HCT116 (cell line): ENCODE measurements around the gene ARMC10. TPM values are rescaled to one million over a fixed set of nuclear protein-coding genes. Genes with fewer than 3 reads are reported as not detected.

ENCODE experiments used
- ATAC-seq: fragments of 200-7000 bp; cut with Tn5 transposase; 2 replicates; pipeline ENCODE4 v1.9.1; 2020; ENCODE audit warnings: mild to moderate bottlenecking, moderate library complexity
- BruUV-seq: library from RNA; stranded (reverse); fragments of 400-500 nt; replicated peaks from 2 replicates; lab custom pipeline; 2021; lab: Mats Ljungman, UMichigan
- CTCF ChIA-PET: fragments of 300-600 bp; sonication (Branson Sonifier 250); formaldehyde crosslinking; loops from one replicate; lab custom pipeline; 2021; ENCODE audit warnings: antibody characterized with exemption; lab: Charles Lee
- POLR2A ChIA-PET: fragments of 300-600, 350-600 bp; sonication (Branson Sonifier 250); formaldehyde crosslinking; loops from one replicate; lab custom pipeline; 2021; ENCODE audit warnings: antibody characterized with exemption; lab: Charles Lee
- RAD21 ChIA-PET, 2 experiments: fragments of 300-600 bp; sonication (Branson Sonifier 250); formaldehyde crosslinking; loops; one replicate each; lab custom pipeline; 2023; ENCODE audit warnings: low total read pairs in 2 of 2; ENCODE audit not compliant: uncharacterized antibody in 2 of 2, unreplicated experiment in 2 of 2, low non-redundant PET in 1 of 2; lab: Charles Lee
- DNase-seq: peaks from one replicate; pipeline ENCODE4 v3.0.0-alpha.2; 2010; ENCODE audit warnings: low read depth, low spot score
- H2AFZ ChIP-seq: fragments of 200-600 bp; shearing (Covaris generic), sonication (generic); 2 replicates; pipeline ENCODE4 v1.6.1; 2017; ENCODE audit warnings: low read depth, mixed run types, mixed read lengths, antibody characterized with exemption, low read length; ENCODE audit not compliant: poor library complexity, severe bottlenecking
- H3K27ac ChIP-seq: 2 replicates; pipeline ENCODE4 v1.5.1; 2012; ENCODE audit warnings: low read depth, low read length
- H3K27me3 ChIP-seq: fragments of 200-600 bp; sonication (generic); 2 replicates; pipeline ENCODE4 v1.6.1; 2016; ENCODE audit warnings: mixed run types, low read length, mixed read lengths; ENCODE audit not compliant: insufficient read depth
- H3K36me3 ChIP-seq, 2 experiments: fragments of 200-500 bp in 1 of 2; fragments of 200-600 bp in 1 of 2; sonication (Bioruptor generic) in 1 of 2; sonication (generic) in 1 of 2; 2 replicates each; pipeline versions ENCODE4 v1.5.1 to v1.6.1; 2014 to 2016; ENCODE audit warnings: low read length in 2 of 2, inconsistent platforms in 1 of 2, mixed read lengths in 1 of 2, mixed run types in 1 of 2; ENCODE audit not compliant: insufficient read depth in 2 of 2, control insufficient read depth in 1 of 2
- H3K4me1 ChIP-seq, 2 experiments: fragments of 200-600 bp in 1 of 2; sonication (generic) in 1 of 2; 2 replicates each; pipeline versions ENCODE4 v1.5.1 to v1.6.1; 2012 to 2017; ENCODE audit warnings: low read length in 2 of 2, inconsistent platforms in 1 of 2, mild to moderate bottlenecking in 1 of 2, mixed read lengths in 1 of 2, mixed run types in 1 of 2, moderate library complexity in 1 of 2; ENCODE audit not compliant: insufficient read depth in 2 of 2, control insufficient read depth in 1 of 2
- H3K4me2 ChIP-seq: fragments of 200-600 bp; sonication (generic); 2 replicates; pipeline ENCODE4 v1.6.1; 2017; ENCODE audit warnings: mixed run types, low read length, mixed read lengths
- H3K4me3 ChIP-seq, 2 experiments: fragments of 200-600 bp in 1 of 2; sonication (generic) in 1 of 2; replicated peaks in 1 of 2; 2 replicates each; pipeline ENCODE4 v1.5.1; 2011 to 2016; ENCODE audit warnings: low read length in 2 of 2, control low read depth in 1 of 2, low read depth in 1 of 2, mild to moderate bottlenecking in 1 of 2, mixed read lengths in 1 of 2, mixed run types in 1 of 2
- H3K79me2 ChIP-seq: fragments of 200-600 bp; sonication (generic); 2 replicates; pipeline ENCODE4 v1.6.1; 2017; ENCODE audit warnings: mild to moderate bottlenecking, mixed run types, low read length, moderate library complexity, mixed read lengths; ENCODE audit not compliant: insufficient read depth
- H3K9ac ChIP-seq: fragments of 200-600 bp; sonication (generic); 2 replicates; pipeline ENCODE4 v1.6.1; 2016; ENCODE audit warnings: low read length, mixed read lengths
- H3K9me2 ChIP-seq: fragments of 200-600 bp; sonication (generic), shearing (Covaris generic); 2 replicates; pipeline ENCODE4 v1.6.1; 2017; ENCODE audit warnings: mixed run types, mild to moderate bottlenecking, moderate library complexity; ENCODE audit not compliant: insufficient read depth
- H3K9me3 ChIP-seq, 2 experiments: fragments of 200-500 bp in 1 of 2; fragments of 200-600 bp in 1 of 2; sonication (Bioruptor generic) in 1 of 2; sonication (generic) in 1 of 2; 2 replicates each; pipeline ENCODE4 v1.6.1; 2014 to 2017; ENCODE audit warnings: low read length in 2 of 2, mixed read lengths in 2 of 2, inconsistent platforms in 1 of 2, low read depth in 1 of 2, mild to moderate bottlenecking in 1 of 2, mixed run types in 1 of 2, moderate library complexity in 1 of 2; ENCODE audit not compliant: control insufficient read depth in 1 of 2, insufficient read depth in 1 of 2
- H4K20me1 ChIP-seq: fragments of 200-600 bp; sonication (generic), shearing (Covaris generic); 2 replicates; pipeline ENCODE4 v1.6.1; 2017; ENCODE audit warnings: mixed run types, mild to moderate bottlenecking, moderate library complexity; ENCODE audit not compliant: insufficient read depth
- ATF3 ChIP-seq: IDR thresholded peaks from 2 replicates; pipeline ENCODE4 v1.6.1; 2012
- ELF1 ChIP-seq: IDR thresholded peaks from 2 replicates; pipeline ENCODE4 v1.6.1; 2012; ENCODE audit warnings: low read depth, borderline replicate concordance
- EZH2 ChIP-seq: fragments of 200-600 bp; sonication (generic); IDR thresholded peaks from 2 replicates; pipeline ENCODE4 v1.6.1; 2017; ENCODE audit warnings: antibody characterized with exemption, mixed run types
- EZH2phosphoT487 ChIP-seq: fragments of 200-600 bp; IDR thresholded peaks from 2 replicates; pipeline ENCODE4 v1.6.1; 2018; ENCODE audit warnings: antibody characterized with exemption, borderline replicate concordance
- FOSL1 ChIP-seq: IDR thresholded peaks from 2 replicates; pipeline ENCODE4 v1.6.1; 2012; ENCODE audit warnings: low read depth
- RAD21 ChIP-seq: IDR thresholded peaks from 2 replicates; pipeline ENCODE4 v1.6.1; 2012; ENCODE audit warnings: low read depth, mild to moderate bottlenecking
- REST ChIP-seq: IDR thresholded peaks from 2 replicates; pipeline ENCODE4 v1.6.1; 2012; ENCODE audit warnings: low read depth
- SIN3A ChIP-seq: IDR thresholded peaks from 2 replicates; pipeline ENCODE4 v1.6.1; 2012; ENCODE audit warnings: low read depth
- SRF ChIP-seq: IDR thresholded peaks from 2 replicates; pipeline ENCODE4 v1.6.1; 2012; ENCODE audit warnings: low read depth
- TCF7L2 ChIP-seq: IDR thresholded peaks from 2 replicates; pipeline ENCODE4 v1.7.0; 2011; ENCODE audit warnings: borderline replicate concordance, inconsistent platforms; ENCODE audit not compliant: insufficient read depth, insufficient read length; ENCODE audit errors: extremely low read depth
- ZFX ChIP-seq: fragments of 450-650 bp; IDR thresholded peaks from 2 replicates; pipeline ENCODE4 v1.6.1; 2017
- ZNF274 ChIP-seq: fragments of 200-500 bp; sonication (Bioruptor generic); IDR thresholded peaks from 2 replicates; pipeline ENCODE4 v1.6.1; 2014; ENCODE audit warnings: mild to moderate bottlenecking, low read depth, low read length, inconsistent platforms
- intact Hi-C: fragments of 100-400 bp; cut with micrococcal nuclease; formaldehyde crosslinking; loops from 2 replicates; pipeline ENCODE4 v1.10.0; 2022
- total RNA-seq: library from RNA; stranded (reverse); gene quantifications from one replicate; pipeline ENCODE4 v1.2.1, GENCODE V29; 2021; ENCODE audit not compliant: unreplicated experiment
- TF ChIP-seq, protein P1 (sequence below): IDR thresholded peaks from 2 replicates; pipeline ENCODE4 v1.6.1; 2012
- TF ChIP-seq, protein P2 (sequence below): IDR thresholded peaks from 2 replicates; pipeline ENCODE4 v1.6.1; 2011; ENCODE audit warnings: mild to moderate bottlenecking, low read length, moderate library complexity; ENCODE audit not compliant: insufficient replicate concordance; ENCODE audit errors: extremely low read depth

ARMC10 gene
- total RNA-seq, 1 experiment from 2014 or later, result 53.3 TPM

DNA sequence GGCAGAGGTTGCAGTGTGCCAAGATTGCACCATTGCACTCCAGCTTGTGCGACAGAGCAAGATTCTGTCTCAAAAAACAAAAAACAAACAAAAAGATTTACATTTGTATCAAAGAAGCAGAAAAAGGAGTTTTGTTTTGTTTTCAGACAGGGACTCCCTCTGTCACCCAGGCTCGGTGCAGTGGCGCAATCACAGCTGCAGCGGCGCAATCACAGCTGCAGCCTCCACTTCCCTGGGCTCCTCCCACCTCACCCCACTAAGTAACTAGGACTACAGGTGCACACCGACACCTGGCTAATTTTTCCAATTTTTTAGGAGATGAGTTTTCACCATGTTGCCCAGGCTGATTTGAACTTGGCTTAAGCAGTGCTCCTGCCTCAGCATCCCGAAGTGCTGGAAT lies 1.8 kb downstream of the ARMC10 start (continued):
- no peak for TF ChIP-seq REST
- no peak for TF ChIP-seq ELF1
- no peak for TF ChIP-seq SRF
- TF ChIP-seq EZH2, result no peak

- no peak for DNase-seq
- TF ChIP-seq ATF3 (no peak), ZFX (no peak), SRF (no peak), TCF7L2 (no peak), ZNF274 (no peak), REST (no peak), RAD21 (no peak), EZH2phosphoT487 (no peak), FOSL1 (no peak), EZH2 (no peak), SIN3A (no peak)
- TF ChIP-seq, protein P1, sequence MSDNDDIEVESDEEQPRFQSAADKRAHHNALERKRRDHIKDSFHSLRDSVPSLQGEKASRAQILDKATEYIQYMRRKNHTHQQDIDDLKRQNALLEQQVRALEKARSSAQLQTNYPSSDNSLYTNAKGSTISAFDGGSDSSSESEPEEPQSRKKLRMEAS, result no peak
- TF ChIP-seq, protein P2, sequence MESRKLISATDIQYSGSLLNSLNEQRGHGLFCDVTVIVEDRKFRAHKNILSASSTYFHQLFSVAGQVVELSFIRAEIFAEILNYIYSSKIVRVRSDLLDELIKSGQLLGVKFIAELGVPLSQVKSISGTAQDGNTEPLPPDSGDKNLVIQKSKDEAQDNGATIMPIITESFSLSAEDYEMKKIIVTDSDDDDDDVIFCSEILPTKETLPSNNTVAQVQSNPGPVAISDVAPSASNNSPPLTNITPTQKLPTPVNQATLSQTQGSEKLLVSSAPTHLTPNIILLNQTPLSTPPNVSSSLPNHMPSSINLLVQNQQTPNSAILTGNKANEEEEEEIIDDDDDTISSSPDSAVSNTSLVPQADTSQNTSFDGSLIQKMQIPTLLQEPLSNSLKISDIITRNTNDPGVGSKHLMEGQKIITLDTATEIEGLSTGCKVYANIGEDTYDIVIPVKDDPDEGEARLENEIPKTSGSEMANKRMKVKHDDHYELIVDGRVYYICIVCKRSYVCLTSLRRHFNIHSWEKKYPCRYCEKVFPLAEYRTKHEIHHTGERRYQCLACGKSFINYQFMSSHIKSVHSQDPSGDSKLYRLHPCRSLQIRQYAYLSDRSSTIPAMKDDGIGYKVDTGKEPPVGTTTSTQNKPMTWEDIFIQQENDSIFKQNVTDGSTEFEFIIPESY, result no peak
These were observed 2.4 kb downstream of the ARMC10 start for GRCh38 chr7:103077318-103077717.

More at GRCh38 chr7:103077318-103077717, 2.4 kb downstream of the ARMC10 start:
- Histone ChIP-seq H3K27me3 (no peaks in the 10 kb centered on the region), H2AFZ (no peak overlapping the region), H4K20me1 (no peaks in the 10 kb centered on the region), H3K4me3 (no peak overlapping the region), H3K27ac (no peak overlapping the region), H3K4me2 (no peak overlapping the region), H3K9ac (no peak overlapping the region), H3K9me3 (no peaks in the 10 kb centered on the region), H3K36me3 (no peaks in the 10 kb centered on the region), H3K4me1 (peaks cover 3 to 14% of the 10 kb centered on the region in 2 experiments; a peak in 2 of 4 replicates), H3K79me2 (peaks cover 57% of the 10 kb centered on the region), H3K9me2 (no peaks in the 10 kb centered on the region)
- ChIA-PET CTCF (no interaction called here), POLR2A (no interaction called here), RAD21 (no interaction called here)
- no peak for ATAC-seq
- intact Hi-C loops, result loop anchor here (10.0 kb wide), 1 partner anchor 327 kb away; no protein-coding TSS in a partner anchor
- BruUV-seq, result no TSS peak
